Epidermal melanocyte (primary cell): ENCODE results near the gene APOH.
"Not testable (repeated sequence)": the region's sequence is repeated elsewhere in the genome, so short reads cannot be mapped to it uniquely, and the experiment has no call there.

ENCODE experiments used
- DNase-seq: peaks from one replicate; pipeline ENCODE4 v3.0.0; 2011; ENCODE audit warnings: low spot score; ENCODE audit not compliant: insufficient read length

The APOH gene, protein sequence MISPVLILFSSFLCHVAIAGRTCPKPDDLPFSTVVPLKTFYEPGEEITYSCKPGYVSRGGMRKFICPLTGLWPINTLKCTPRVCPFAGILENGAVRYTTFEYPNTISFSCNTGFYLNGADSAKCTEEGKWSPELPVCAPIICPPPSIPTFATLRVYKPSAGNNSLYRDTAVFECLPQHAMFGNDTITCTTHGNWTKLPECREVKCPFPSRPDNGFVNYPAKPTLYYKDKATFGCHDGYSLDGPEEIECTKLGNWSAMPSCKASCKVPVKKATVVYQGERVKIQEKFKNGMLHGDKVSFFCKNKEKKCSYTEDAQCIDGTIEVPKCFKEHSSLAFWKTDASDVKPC

DNA sequence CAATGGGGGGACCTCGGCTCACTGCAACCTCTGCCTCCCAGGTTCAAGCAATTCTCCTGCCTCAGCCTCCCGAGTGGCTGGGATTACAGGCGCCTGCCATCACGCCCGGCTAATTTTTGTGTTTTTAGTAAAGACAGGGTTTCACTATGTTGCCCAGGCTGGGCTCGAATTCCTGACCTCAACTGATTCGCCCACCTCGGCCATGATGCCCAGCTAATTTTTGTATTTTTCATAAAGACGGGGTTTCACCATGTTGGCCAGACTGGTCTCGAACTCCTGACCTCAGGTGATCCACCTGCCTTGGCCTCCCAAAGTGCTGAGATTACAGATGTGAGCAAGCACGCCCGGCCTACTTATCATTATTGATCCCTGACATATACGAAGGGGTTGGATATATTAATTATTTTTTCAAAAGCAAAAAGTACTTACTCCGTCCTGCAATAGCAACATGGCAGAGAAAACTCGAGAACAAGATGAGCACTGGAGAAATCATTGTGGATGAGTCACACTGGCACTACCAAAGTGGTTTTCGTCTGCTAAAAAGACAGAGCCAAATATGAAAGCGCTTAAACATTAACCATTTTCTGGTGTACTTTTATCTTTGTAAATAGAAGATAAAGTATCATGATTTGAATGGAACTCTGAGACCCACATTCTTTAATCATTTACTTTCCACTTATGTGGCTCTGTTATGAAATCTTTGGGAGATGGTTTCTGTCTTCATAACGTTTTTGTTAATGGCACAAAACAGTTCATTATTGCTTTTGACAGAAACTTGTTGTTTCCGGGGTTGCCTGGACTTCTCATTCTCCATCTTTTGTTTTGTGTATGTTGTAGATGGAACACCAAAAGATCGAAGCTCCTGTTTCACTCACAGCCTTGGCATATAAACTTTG lies at the start of gene APOH:
Gene APOH, minus strand, starts transcription at position 529 of the 896 bp plus-strand sequence. Its CDS starts 36 bp downstream, at position 493.
- no peak for DNase-seq

- DNase-seq, result no peak
Measured at GRCh38 chr17:66277191-66277590, 48.0 kb upstream of the APOH start.

DNA sequence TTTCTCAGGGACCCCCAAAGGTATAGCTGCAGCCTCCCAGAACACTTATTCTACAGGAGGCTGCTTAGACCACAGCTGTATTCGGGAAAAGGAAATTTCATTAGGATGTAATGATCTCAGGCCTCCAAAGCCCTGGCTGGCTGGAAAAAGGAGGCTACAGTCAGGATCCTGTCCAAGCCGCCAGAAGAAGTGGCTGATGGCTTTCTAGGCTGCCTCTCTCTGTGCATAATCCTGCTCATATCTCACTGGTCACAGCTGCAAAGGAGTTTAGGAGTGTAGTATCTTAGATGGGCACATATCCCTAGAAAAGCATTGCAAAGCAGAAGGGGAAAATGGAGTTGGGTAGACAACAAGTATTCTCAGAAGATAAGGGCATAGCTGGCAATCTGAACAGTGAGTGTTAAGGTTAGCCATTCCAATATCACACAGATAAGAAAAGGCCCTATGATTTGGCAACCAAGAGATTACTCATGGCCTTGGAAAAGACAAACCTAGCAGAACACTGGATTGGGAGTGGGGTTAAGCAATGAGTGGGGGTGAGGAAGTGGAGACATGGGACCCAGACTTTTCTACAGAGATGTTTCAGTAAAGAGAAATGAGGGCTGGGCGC lies 47.2 kb upstream of the APOH start:
- no peak for DNase-seq

DNA sequence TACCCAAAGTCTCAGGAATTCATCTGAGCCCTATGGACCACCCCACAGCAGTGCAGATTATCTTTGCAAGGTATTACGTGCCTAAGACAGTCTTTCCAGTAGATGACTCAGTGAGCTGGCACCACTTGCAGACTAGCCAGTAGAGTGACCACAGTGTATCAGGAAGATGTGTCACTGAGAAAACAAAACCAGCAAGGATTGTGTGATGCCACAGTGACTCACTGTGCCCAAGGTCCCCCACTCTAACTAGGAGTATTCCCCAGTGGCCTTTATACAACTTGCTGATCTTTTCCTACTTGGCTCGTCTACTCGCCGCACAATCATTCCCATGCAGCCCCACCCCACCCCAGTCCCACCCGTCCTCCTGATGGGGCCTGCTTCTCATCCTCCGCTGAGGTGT lies 46.4 kb upstream of the APOH start:
- DNase-seq, result peak; percentile 38

DNA sequence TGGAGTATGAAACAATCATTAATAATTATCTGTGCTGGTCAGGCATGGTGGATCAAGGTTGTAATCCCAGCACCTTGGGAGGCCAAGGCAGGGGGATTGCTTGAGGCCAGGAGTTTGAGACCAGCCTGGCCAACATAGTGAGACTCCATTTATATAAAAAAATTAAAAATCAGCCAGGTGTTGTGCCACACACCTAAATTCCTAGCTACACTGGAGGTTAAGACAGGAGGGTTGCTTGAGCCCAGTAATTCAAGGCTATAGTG lies 44.3 kb upstream of the APOH start:
- DNase-seq, result no peak

GRCh38 chr17:66272811-66273585 lies 43.8 kb upstream of the APOH start:
- DNase-seq, result no peak

DNA sequence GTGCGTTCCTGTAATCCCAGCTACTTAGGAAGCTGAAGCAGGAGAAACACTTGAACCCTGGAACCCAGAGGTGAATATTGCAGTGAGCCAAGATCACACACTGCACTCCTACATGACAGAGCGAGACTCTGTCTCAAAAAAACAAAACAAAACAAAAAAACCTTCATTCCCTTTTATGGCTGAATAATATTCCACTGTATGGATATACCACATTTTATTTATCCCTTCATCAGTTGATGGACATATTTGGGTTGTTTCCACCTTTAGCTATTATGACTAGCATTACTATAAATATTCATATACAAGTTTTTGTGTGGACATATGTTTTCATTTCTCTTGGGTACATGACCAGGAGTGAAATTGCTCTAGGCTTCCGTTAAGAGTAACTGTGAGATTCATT lies 42.3 kb upstream of the APOH start:
- DNase-seq, result no peak

GRCh38 chr17:66270106-66270505 lies 40.9 kb upstream of the APOH start:
- no peak for DNase-seq

DNA sequence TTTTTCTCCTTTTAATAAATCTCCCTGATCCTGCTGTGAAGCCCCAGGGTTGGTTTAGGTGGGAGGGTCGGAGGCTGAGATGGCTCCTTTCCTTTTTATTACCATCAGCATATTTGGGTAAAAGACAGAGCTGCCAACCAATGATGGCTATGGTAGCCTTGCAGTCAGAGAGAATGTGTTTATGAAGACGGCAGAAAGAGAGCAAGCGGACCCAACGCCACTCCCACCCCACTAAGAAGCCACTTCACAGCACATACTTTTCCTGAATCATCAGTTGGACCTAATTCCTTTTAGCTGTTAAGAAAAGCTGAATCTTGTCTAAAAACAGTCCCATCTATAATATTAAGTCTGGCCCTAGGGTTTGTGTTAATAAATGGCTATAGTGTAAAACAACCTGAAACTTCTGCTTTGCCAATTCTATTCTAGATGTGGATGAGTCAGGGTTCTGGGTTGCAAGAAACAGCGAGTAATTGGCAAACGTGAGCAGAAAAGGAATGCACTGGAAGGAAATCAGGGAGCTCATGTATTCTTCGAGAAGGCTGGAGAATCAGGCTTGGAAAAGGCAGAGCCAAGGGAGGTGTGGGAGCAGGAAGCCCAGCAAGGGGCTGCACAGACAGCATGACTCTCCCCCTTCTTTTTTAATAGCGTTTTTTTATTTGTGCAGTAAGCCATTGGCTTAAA lies 39.2 kb upstream of the APOH start:
- no peak for DNase-seq

DNA sequence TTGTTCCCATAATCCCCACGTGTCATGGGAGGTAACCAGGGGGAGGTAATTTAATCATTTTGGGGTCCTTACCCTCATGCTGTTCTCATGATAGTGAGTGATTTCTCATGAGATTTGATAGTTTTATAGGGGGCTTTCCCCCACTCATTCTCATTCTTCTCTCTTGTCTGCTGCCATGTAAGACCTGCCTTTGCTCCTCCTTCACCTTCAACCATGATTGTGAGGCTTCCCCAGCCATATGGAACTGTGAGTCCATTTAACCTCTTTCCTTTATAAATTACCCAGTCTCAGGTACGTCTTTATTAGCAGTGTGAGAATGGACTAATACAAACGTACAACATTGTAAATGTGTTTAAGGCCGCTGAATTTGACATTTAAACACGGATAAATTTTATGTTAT lies 35.5 kb upstream of the APOH start:
- DNase-seq, result no peak

GRCh38 chr17:66262767-66263166 lies 33.6 kb upstream of the APOH start:
- DNase-seq, result no peak

GRCh38 chr17:66260688-66261087 lies 31.5 kb upstream of the APOH start:
- DNase-seq, result no peak

DNA sequence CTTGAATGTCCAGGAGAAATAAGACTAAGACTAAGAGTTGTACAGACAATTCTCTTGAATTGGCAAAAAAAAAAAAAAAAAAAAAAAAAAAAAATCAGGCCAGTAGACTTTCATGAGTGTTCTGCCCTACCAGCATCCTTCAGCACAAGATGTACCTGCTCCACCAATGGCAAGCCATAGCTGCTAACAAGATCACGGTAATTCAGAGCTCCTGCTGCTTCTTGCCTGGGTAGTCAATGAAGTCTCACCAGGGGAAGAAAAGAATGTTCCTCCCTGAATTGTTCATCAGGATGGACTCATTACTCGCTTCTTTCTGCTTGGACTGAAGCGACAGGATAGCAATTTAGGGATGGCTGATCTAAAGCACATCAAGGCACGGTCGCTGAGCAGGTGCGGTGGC lies 31.1 kb upstream of the APOH start:
- DNase-seq, result no peak

DNA sequence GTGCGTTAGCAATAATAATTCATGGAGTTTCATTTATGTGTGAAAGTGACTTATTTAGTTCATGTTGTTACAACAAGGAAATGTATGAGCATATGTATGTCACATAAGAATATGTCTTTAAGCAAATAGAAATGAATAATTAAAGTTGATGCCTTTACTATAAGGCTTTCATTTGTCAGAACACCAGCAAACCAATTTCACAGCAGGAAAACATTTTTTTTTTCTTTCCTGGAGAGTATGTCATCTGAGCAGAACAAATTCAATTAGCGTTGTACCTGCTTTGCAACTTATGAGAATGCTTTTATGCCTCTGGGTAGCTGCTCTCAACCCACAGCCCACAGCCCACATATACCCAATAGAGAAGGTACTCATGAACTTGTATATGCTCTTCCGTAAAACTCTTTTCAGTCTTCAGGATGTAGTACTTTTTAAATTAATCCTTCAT lies 26.3 kb upstream of the APOH start:
- no peak for DNase-seq

DNA sequence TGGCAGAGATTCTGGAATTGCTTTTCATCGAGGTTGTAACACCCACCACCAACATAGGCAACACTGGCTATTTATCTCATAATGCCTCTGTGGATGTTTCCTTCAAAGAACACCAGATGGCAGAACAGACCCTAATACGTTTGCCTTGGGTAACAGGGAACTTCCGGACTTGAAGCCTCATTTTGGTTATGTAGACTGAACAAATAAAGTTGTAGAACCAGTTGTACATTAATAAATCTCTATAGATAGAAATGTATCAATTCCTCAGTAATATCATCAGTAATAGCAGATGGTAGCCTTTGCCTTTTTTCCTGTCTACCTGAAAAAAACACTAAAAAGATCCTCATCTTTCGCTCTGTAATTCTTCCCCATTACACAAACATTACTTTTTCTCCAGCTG lies 25.9 kb upstream of the APOH start:
- no peak for DNase-seq

DNA sequence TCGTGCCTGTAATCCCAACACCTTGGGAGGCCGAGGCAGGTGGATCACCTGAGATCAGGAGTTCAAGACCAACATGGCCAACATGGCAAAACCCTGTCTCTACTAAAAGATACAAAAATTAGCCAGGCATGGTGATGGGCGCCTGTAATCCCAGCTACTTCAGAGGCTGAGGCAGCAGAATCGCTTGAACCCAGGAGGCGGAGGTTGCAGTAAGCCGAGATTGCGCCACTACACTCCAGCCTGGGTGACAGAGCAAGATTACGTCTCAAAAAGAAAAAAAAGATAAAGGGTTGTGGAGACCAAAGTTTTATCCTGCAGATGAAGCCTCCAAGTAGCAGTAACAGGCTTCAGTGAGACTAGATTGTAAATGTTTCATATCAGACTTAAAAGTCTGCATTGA lies 24.2 kb upstream of the APOH start:
- DNase-seq, result not testable (repeated sequence)

GRCh38 chr17:66250686-66251085 lies 21.5 kb upstream of the APOH start:
- no peak for DNase-seq

DNA sequence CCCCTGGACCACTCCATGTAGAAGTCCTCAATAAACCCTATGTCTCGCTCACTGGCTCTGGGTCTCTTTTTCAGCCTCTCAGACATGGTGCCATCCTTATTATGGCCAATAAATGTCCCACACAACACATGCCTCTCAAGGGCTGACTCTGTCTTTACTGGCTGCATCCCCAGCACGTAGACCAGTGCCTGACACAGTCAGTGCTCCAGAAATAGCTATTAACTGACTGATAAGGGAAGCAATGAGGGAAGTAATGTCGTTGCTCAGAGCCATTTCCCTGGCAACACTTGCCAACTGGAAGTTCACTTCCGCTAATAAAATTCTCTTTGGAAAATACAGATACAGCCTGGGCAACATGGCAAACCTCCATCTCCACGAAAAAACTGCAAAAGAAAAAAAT lies 19.1 kb upstream of the APOH start:
- DNase-seq, result no peak

DNA sequence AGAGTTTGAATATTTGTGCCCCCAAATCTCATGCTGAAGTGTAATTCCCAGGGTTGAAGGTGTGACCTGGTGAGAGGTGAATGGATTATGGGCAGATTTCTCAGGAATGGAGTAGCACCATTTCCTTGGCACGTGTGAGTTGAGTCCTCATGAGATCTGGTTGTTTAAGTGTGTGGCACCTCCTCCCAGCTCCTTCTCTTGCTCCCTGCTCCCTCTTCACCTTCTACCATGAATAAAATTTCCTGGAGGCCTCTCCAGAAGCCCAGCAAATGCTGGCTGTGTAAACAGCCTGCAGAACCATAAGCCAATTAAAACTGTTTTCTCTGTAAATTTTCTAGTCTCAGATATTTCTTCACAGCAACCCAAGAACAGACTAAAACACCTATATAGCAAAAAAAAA lies 12.6 kb upstream of the APOH start:
- DNase-seq, result no peak

DNA sequence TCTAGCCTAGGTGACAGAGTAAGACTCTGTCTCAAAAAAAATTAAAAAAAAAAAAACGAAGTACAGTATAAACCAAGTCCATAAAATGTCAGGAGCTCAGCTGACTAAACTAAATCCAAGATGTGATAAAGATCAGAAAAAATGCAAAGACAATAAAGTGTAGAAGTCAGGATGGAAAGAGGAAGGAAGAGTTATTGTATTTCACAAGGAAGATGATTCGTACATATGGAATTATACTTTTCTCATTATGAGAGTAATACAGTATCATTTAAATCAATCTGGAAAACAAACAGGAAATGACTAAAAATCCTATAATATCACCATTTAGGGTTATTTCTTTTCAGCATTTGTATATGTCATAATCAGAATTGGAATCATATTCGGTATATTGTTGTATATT lies 11.4 kb upstream of the APOH start:
- DNase-seq, result no peak

DNA sequence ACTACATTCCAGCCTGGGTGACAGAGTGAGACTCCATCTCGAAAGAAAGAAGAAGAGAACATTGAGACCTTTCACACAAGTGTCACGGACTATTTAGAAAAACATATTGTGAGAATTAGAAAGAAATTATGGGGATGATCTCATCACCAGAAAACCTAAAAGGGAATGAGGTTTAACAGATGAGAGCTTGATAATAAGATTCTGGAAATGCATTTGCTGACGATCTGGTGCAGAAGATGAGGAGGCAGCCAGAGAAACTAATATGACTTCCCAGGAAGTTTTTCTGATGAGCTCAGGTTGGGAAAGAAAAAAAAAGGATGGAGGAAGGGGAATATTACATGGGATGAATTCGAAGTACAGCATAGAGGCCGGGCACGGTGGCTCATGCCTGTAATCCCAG lies 10.8 kb upstream of the APOH start:
- no peak for DNase-seq
